Measurements from ENCODE around the gene HS3ST5. TPM values are rescaled to one million over a fixed set of nuclear protein-coding genes. Genes with fewer than 3 reads are reported as not detected.

HS3ST5 gene
- total RNA-seq, 1 experiment from 2014 or later, result 0.29 TPM

DNA sequence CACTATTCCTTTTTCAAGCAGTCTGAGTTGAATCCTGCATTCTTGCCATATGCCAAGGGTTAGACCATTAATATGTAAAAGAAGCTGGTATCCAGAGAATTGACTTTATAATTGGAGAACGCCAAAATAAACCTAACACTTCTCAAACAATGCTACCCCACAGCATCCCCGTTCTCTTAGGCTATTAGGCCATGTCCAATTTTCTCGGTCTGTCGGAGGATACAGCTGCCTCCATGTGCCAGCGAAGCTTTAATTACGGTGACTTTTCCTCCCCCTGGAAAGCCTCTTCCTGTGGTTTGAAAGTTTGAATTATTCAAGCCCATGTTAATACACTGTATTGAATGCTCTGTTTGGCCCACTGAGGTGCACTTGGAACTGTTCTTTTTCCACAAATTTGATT lies 60.5 kb downstream of the HS3ST5 start:
- no peaks in the 10 kb centered on the region for H3K36me3 Mint-ChIP-seq (ENCODE audit: insufficient read depth, unreplicated experiment)
- Histone ChIP-seq H3K27me3 (replicated peaks; ENCODE audit: control insufficient read depth, insufficient read depth, low read length) (no peaks in the 10 kb centered on the region), H3K36me3 (ENCODE audit: control insufficient read depth, insufficient read depth, low read length) (no peaks in the 10 kb centered on the region), H3K9me3 (no peaks in the 10 kb centered on the region), H3K4me3 (ENCODE audit: low read depth, low read length) (no peak overlapping the region), H3K4me1 (no peaks in the 10 kb centered on the region)
- no peaks in the 10 kb centered on the region for H3K9me3 Mint-ChIP-seq (ENCODE audit: unreplicated experiment)
- ChIA-PET CTCF (no interaction called here), POLR2A (no interaction called here)
- no peaks in the 10 kb centered on the region for H3K27me3 Mint-ChIP-seq (ENCODE audit: insufficient read depth, unreplicated experiment)
- TF ChIP-seq, protein P1, sequence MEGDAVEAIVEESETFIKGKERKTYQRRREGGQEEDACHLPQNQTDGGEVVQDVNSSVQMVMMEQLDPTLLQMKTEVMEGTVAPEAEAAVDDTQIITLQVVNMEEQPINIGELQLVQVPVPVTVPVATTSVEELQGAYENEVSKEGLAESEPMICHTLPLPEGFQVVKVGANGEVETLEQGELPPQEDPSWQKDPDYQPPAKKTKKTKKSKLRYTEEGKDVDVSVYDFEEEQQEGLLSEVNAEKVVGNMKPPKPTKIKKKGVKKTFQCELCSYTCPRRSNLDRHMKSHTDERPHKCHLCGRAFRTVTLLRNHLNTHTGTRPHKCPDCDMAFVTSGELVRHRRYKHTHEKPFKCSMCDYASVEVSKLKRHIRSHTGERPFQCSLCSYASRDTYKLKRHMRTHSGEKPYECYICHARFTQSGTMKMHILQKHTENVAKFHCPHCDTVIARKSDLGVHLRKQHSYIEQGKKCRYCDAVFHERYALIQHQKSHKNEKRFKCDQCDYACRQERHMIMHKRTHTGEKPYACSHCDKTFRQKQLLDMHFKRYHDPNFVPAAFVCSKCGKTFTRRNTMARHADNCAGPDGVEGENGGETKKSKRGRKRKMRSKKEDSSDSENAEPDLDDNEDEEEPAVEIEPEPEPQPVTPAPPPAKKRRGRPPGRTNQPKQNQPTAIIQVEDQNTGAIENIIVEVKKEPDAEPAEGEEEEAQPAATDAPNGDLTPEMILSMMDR (IDR thresholded peaks at IDR 0.05; ENCODE audit: insufficient read depth in 1 of 2, low read depth in 1 of 2, low read length in 1 of 2, severe bottlenecking in 1 of 2, unreplicated experiment in 1 of 2), result no peak
- no TSS peak for BruUV-seq (replicated peaks)
- H3K4me3 Mint-ChIP-seq (ENCODE audit: unreplicated experiment), result no peak overlapping the region
- intact Hi-C loops (cut with micrococcal nuclease; ENCODE audit: unreplicated experiment), result no loop called here
- H3K27ac Mint-ChIP-seq (ENCODE audit: unreplicated experiment), result no peak overlapping the region
- no peaks in the 10 kb centered on the region for H3K4me1 Mint-ChIP-seq (ENCODE audit: low read depth, unreplicated experiment)
- no peak for DNase-seq

DNA sequence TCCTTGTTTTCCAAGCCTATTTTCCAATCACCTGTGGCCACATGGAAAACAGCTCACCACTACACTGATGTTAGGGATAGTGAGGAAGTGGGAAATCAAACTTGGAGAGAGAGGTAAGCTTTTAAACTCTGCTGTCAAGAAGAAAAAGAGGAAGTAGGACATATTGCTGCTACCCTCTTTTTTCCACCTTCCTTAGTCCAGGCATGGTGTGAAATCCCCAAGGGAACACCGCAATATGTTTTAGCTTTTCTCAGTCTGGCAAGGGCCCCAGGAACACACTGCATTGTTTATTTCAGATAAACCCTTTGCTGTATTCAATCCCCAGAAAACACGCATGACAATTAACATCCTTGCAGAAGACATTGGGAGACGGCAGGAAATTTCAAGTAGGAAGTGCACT lies 61.3 kb downstream of the HS3ST5 start:
- H3K9me3 Mint-ChIP-seq (ENCODE audit: unreplicated experiment), result no peaks in the 10 kb centered on the region
- POLR2A ChIA-PET, result no interaction called here
- H3K9me3 ChIP-seq, result no peaks in the 10 kb centered on the region
- H3K4me3 ChIP-seq (ENCODE audit: low read depth, low read length), result no peak overlapping the region
- no peaks in the 10 kb centered on the region for H3K27me3 ChIP-seq (replicated peaks; ENCODE audit: control insufficient read depth, insufficient read depth, low read length)
- intact Hi-C loops (cut with micrococcal nuclease; ENCODE audit: unreplicated experiment), result no loop called here
- no peaks in the 10 kb centered on the region for H3K27me3 Mint-ChIP-seq (ENCODE audit: insufficient read depth, unreplicated experiment)
- no peak overlapping the region for H3K4me3 Mint-ChIP-seq (ENCODE audit: unreplicated experiment)
- no peak overlapping the region for H3K27ac Mint-ChIP-seq (ENCODE audit: unreplicated experiment)
- H3K4me1 ChIP-seq, result no peaks in the 10 kb centered on the region
- no peaks in the 10 kb centered on the region for H3K4me1 Mint-ChIP-seq (ENCODE audit: low read depth, unreplicated experiment)
- no peaks in the 10 kb centered on the region for H3K36me3 ChIP-seq (ENCODE audit: control insufficient read depth, insufficient read depth, low read length)
- BruUV-seq (replicated peaks), result no TSS peak
- CTCF ChIA-PET, result no interaction called here
- no peak for DNase-seq
- TF ChIP-seq, protein P1 (IDR thresholded peaks at IDR 0.05; ENCODE audit: insufficient read depth in 1 of 2, low read depth in 1 of 2, low read length in 1 of 2, severe bottlenecking in 1 of 2, unreplicated experiment in 1 of 2), result no peak
- H3K36me3 Mint-ChIP-seq (ENCODE audit: insufficient read depth, unreplicated experiment), result no peaks in the 10 kb centered on the region

DNA sequence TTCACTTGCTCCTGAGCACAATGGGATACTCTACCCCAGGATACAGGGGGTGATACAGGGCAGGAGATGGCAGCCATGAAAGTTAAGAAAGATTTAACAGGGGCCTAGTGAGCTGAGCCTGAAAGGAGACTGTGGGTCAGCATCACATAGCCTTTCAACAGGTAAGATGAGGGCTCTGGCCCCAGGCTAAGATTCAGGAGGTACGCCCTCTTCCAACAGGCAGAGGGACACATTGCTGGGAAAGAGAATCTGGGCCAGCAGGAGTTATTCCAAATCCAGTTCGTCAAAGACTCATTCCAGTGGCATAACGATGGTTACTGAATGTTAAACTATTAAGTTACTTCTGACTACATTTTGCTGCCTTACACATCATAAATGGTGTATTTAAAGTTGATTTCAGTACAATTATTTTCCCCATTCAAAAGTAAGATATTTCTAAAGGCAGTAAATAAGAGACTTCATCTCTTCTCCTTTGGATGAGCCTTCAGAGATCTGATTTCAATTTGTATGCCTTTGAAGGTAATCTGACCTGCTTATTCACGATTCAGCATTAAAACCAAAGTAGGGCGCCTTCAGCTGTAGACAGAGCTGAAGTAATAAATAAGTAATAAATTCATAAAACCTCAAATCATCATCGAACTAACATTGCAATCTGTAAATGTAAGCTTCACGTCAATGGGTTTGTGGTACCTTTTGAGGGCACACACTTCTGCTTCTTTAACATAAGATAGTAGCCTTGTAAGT lies 62.4 kb downstream of the HS3ST5 start:
- POLR2A ChIA-PET, result no interaction called here
- DNase-seq, result no peak
- Histone ChIP-seq H3K9me3 (no peaks in the 10 kb centered on the region), H3K4me1 (no peaks in the 10 kb centered on the region; the same call in 1 of the 2 replicates), H3K4me3 (ENCODE audit: low read depth, low read length) (no peak overlapping the region), H3K27me3 (replicated peaks; ENCODE audit: control insufficient read depth, insufficient read depth, low read length) (no peaks in the 10 kb centered on the region), H3K36me3 (ENCODE audit: control insufficient read depth, insufficient read depth, low read length) (no peaks in the 10 kb centered on the region)
- H3K27me3 Mint-ChIP-seq (ENCODE audit: insufficient read depth, unreplicated experiment), result no peaks in the 10 kb centered on the region
- no peaks in the 10 kb centered on the region for H3K9me3 Mint-ChIP-seq (ENCODE audit: unreplicated experiment)
- CTCF ChIA-PET, result no interaction called here
- H3K4me1 Mint-ChIP-seq (ENCODE audit: low read depth, unreplicated experiment), result no peaks in the 10 kb centered on the region
- no peaks in the 10 kb centered on the region for H3K36me3 Mint-ChIP-seq (ENCODE audit: insufficient read depth, unreplicated experiment)
- intact Hi-C loops (cut with micrococcal nuclease; ENCODE audit: unreplicated experiment), result no loop called here
- H3K27ac Mint-ChIP-seq (ENCODE audit: unreplicated experiment), result no peak overlapping the region
- no TSS peak for BruUV-seq (replicated peaks)
- TF ChIP-seq, protein P1 (IDR thresholded peaks at IDR 0.05; ENCODE audit: insufficient read depth in 1 of 2, low read depth in 1 of 2, low read length in 1 of 2, severe bottlenecking in 1 of 2, unreplicated experiment in 1 of 2), result no peak
- no peak overlapping the region for H3K4me3 Mint-ChIP-seq (ENCODE audit: unreplicated experiment)
